ENCODE data around the gene SCAANT1.

SCAANT1 gene

GRCh38 chr3:63863150-63864007 lies 48.8 kb downstream of the SCAANT1 start, which contains the start of the genes ATXN7 and THOC7:
Gene ATXN7 (plus strand): TSS chr3:63863867. CDS start chr3:63912599, 48,732 bp downstream.
Gene THOC7 (minus strand): TSS chr3:63863805. CDS start chr3:63863790, 15 bp downstream.
- DNase-seq (ENCODE audit: low read depth), result no peak

GRCh38 chr3:63862804-63863149 lies 49.4 kb downstream of the SCAANT1 start:
- no peak for DNase-seq (ENCODE audit: low read depth)

Measured in GM04504 (cell line).